GM04504 (cell line): ENCODE results near the gene GTPBP10.
"Not testable (repeated sequence)": the region's sequence is repeated elsewhere in the genome, so short reads cannot be mapped to it uniquely, and the experiment has no call there.

Source experiments
- DNase-seq: peaks from one replicate; pipeline ENCODE4 v3.0.0-alpha.2; 2012; ENCODE audit warnings: low read depth

GTPBP10 gene, protein sequence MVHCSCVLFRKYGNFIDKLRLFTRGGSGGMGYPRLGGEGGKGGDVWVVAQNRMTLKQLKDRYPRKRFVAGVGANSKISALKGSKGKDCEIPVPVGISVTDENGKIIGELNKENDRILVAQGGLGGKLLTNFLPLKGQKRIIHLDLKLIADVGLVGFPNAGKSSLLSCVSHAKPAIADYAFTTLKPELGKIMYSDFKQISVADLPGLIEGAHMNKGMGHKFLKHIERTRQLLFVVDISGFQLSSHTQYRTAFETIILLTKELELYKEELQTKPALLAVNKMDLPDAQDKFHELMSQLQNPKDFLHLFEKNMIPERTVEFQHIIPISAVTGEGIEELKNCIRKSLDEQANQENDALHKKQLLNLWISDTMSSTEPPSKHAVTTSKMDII

DNA sequence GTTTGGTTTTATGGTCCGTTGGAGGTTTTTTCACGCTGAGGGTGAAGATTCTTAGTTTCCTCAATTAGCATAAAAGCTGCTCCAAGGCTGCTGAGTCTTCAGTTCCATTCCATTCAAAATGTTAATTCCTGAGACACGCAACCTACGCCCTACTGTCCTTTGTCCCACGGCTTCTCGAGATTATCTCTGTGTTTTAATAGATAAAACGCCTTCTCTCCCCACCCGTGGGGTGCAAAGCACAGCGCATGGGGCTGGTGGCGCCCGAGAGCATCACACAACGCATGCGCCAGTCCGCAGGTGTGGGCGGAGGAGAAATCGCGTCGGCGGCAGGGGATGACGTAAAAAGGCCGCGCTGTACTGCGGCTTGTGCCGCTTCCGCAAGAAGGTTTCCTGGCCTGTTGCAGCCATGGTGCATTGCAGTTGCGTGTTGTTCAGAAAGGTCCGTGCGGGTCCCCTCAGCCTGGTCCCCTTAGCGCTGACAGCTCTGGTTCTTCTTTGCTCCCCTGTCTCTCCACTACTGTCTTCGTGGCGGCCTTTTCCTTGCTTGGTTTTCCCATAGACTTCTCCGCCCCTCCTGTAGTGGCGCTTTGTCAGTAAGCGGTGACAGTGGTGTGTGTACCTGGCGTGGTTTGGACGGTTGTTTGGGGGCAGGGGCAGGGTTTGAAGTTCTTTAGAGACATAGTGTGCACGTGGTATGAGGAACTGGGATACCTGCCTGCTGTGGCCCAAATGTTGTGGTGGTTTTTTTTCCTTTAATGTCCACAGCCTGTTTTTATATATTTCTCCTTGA is at the start of gene GTPBP10:
Gene GTPBP10 (plus strand): TSS at position 381 of the 790 bp plus-strand sequence. CDS start 26 bp downstream, at position 407.
- DNase-seq: peak; percentile 88

DNA sequence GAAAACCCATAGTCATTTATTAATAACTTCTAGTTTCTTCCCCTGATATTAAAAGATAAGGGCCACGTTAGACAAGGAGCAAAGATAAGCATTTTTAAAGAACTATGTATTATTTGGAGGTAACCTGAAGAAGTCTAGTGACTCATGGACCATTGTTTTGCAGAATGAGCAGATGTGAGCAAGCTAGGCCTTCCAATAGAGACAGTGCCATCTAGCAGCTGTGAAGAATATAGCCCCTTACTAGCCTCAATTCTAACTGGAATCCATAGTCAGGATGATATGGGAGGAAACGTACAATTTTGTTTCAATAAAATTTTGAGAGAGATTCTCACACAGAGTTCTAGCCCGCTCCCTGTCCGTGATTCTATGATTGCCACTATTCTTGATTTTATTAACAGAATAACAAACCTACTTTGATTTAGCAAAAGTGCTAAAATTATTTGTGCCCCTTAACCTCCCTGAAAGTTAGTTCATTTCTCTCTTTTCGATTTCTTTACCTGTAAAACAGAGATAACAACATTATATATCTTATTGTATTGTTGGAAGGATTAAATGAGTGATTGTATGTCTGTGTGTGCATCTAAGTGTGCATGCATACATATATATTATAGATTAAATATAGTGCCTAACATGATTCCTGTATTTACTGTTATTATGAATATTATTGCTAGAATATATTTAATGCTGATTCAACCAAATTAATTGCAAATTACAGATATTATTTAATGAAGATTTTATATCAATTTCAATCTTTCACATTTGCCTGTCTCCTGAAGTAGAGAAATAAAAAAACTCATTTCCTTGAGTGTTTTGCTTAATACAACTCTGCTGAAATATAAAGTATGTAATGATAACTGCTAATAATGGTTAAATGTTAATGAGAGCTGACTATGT is 48.1 kb upstream of the GTPBP10 start:
- DNase-seq: peak; percentile 23

DNA sequence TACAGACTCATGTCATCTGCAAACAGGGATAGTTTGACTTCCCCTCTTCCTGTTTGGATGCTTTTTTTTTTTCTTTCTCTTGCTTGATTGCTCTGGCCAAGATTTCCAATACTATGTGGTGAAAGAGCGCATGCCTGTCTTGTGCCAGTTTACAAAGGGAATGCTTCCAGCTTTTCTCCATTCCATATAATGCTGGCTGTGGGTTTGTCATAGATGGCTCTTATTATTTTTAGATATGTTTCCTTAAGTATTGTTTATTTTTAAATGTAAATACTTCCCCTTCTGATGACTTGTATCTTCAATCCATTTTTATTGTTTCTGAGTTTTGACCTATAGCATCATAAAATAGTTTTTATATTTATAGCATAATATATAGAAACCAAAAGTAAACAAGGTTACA is 43.3 kb upstream of the GTPBP10 start:
- no peak for DNase-seq

DNA sequence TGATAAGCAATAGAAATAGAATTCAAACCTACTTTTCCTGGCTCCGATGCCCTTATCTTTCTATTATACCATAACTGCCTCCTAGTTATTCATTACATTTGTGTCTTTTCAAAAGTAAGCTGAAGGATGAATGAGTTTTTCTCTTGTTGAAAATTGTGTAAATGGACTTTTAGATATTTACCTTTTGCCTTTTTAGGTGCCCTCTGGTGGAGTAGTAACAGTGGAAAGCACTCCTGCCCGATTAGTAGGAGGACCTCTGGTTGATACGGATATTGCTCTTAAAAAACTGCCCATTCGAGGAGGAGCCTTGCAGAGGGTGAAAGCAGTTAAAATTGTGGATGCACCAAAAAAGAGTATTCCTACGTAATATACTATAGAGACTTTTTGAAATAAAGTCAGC is 36.6 kb upstream of the GTPBP10 start:
- DNase-seq: no peak

DNA sequence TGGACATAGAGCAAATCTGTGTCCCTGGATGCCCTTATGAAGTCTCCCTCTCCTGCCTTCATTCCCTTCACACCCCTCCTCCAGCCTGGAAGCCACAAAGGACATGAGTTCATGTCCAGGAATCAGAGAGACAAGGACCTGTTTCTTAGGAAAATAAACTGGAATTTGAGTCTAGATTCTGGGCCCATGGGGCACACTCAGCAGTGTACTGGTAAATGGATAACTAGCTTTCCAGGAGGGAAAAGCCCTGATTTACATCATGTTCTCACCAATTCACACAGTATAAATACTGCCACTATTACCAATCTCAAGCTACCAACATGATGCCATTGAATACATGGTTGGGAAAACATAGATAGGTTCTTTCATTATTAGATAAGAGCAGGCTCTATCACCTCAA is 35.3 kb upstream of the GTPBP10 start:
- DNase-seq: no peak

DNA sequence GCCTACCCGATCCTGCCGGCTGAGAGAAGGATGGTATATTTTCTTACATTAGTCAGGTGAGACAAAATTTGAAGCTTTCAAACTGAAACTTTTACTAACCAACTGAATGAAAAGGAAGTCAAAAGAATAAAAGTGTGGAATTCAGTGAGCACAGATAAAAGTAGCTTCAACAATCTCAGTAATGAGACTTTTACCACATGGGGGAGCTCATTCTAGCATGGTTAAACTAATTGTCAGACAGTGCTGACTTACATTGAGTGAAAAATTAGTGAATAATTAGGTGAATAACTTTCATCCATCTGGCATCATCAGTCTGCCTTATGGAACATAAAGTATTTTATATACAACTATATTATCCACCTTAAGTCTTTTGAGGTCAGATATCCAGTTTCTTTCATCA is 33.8 kb upstream of the GTPBP10 start:
- no peak for DNase-seq

DNA sequence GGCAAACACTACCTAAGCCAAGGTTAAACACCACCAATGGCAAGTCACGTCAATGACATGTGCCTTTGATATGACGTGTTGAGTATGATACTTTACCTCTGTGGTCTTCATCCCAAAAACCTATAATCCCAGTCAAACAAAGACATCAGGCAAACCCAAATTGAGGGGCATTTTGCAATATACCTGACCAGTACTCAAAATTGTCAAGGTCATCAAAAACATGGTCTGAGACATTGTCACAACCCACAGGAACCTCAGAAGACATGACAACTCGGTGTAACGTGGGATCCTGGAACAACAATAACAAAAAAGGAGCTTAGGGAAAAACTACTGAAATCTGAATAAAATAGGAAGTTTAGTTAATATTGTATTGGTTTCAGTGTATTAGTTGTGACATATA is 32.6 kb upstream of the GTPBP10 start:
- no peak for DNase-seq

DNA sequence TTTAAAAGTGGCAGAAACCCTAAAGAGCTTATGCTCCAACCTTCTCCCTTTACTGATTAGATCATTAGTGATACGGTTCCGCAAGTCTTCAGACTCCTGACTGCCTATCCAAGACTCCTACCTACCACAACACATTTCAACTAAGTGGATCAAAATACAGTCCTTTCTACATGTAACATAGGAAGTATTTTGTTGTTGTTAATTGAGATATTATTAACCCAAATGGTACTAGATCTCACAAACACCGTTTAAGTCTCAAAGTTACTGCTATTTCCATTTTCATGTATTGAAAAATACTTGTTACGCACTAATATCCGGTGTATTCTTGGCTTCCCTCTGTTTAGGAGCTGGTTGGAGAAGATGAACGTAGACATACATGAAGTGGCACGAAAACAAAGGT is 26.5 kb upstream of the GTPBP10 start:
- no peak for DNase-seq

DNA sequence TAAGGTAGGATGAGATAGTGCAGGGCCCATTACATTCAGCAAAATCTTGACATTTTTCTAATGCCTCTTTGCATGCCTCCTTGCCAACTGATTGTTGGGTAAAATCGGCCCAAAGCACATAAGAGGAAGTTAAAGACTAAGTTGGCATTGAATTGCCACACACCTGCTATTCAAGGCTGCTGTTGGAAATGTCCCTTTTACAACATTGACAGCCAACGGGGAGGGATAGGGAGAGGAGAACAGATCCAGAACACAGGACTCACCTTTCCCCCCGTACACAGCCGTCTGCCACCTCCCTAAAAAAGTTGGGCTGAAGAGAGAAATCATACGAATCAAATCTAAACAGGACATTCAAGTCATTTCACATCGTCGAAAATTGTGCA is 26.1 kb upstream of the GTPBP10 start:
- DNase-seq: no peak

DNA sequence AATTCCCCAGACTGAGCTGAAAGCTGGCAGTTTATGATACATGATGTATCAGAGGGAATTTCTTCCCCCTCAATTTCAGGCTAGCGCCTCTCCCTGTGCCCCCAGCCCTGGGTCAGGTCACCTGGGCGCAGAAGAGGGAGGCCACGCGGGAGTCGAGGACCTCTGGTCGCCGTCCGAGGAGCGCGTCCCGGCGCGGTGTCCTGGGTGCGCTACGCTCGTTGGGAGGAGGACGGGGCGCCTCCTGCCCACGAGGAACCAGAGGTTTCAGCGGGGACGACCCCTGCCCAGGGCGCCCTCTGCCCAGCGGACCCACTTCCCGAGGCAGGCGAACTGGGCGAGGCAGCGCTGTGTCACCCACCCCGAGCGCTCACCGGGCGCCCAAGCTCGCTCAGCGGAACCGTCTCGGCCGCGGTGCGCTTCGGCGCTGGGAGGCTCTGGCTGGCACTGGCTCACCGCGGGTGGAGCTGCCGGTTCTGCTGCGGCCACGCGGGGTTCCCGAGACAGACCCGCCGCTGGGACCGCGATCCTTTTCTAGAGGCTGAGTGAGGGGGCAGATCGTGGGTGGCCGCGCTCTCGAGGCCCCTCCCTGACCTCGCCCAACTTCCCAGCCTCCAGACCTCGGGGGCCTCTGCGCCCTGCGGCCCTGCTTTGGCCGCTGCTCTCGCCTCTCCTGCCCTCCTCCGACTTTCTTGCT is 25.6 kb upstream of the GTPBP10 start, which contains the start of gene FAM237B:
Gene FAM237B (minus strand): TSS at position 504 of the 694 bp plus-strand sequence. CDS start 1,556 bp downstream, outside the sequence.
- no peak for DNase-seq

DNA sequence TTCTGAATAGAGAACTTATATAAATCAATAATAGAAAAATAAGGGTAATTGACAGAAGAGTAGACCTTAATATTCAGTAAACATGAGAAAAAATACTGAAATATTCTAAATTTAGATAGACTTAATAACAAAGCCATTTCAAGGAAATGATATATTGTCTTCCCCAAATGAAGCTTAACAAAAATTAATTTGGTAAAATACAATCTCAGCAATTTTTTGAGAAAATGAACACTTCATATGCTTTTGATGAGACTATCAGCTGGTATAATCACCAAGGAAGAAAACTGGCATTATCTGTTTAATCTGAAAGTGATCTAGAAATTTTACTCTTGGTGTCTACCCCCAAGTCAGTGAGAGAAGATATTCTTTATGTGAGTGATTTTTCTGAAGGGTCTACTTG is 23.7 kb upstream of the GTPBP10 start:
- DNase-seq: no peak

DNA sequence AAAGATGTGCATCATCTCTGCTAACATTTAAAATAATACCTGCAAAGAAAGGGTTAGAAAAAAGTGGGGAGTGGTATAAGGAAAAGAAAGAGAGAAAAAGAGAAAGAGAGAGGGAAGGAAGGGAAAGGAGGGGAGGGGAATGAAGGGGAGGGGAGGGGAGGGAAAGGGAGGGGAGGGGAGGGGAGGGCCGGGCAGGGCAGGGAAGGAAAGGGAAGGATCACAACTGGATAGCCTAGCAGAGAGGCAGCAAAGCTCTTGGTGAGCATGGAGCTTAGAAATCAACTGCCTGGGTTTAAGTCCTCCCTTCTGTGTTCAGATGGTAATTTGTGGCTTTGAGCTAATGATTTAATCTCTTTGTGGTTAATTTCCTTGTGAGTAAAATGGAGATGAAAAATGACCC is 20.0 kb upstream of the GTPBP10 start:
- no peak for DNase-seq

DNA sequence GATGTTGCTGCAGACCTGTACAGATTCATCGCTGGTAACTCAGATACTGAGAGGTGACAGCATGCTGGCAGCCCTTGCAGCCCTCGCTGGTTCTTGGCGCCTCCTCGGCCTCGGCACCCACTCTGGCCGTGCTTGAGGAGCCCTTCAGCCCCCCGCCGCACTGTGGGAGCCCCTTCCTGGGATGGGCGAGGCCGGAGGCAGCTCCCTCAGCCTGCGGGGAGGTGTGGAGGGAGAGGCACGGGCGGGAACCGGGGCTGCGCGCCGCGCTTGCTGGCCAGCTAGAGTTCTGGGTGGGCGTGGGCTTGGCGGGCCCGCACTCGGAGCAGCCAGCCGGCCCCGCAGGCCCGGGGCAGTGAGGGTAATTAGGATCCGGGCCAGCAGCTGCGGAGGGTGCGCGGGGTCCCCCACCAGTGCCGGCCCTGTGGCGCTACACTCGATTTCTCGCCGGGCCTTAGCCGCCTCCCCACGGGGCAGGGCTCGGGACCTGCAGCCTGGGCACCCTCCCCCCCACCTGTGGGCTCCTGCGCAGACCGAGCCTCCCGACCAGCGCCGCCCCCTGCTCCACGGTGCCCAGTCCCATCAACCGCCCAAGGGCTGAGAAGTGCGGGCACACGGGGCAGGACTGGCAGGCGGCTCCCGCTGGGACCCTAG is 12.2 kb upstream of the GTPBP10 start:
- no peak for DNase-seq

DNA sequence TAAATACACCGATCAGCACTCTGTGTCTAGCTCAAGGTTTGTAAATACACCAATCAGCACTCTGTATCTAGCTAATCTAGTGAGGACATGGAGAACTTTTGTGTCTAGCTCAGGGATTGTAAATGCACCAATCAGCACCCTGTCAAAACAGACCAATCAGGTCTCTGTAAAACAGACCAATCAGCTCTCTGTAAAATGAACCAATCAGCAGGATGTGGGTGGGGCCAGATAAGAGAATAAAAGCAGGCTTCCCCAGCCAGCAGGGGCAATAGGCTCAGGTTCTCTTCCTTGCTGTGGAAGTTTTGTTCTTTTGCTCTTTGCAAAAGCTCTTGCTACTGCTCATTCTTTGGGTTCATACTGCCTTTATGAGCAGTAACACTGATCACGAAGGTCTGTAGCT is 11.6 kb upstream of the GTPBP10 start:
- not testable (repeated sequence) for DNase-seq

DNA sequence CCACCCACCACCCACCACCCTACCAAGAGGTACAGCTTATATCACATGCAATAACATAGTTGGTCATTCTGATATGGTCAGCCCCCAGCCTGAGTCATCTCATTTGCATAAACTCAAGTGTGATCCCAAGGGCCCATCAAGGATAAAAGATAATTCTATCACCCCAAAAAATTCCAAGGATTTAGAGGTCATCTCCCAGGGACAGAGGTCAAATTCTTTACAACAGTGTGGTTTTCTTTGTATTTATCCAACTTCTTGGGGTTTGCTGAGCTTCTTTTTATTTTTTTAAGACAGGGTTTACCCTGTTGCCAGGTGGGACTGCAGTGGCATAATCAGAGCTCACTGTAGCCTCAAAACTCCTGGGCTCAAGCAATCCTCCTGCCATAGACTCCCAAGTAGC is 9.4 kb upstream of the GTPBP10 start:
- DNase-seq: no peak

DNA sequence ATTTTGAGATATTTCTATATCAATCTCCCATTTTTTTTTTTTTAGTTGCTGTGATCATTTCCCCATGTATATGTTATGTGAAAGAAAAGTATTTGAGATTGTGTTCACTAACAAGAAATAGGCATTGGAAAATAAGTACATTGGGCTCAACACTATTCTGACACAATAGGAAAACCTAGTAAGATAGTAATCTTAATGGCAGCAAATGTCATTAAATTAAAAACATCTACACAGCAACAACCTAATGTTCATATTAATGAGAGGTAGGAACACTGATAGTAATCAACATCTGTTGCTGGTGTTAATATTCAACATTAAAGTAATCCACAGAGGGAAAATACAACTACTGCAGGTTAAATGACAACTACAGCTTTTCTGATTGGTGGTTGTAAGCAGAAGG is 1.5 kb upstream of the GTPBP10 start:
- DNase-seq: no peak

DNA sequence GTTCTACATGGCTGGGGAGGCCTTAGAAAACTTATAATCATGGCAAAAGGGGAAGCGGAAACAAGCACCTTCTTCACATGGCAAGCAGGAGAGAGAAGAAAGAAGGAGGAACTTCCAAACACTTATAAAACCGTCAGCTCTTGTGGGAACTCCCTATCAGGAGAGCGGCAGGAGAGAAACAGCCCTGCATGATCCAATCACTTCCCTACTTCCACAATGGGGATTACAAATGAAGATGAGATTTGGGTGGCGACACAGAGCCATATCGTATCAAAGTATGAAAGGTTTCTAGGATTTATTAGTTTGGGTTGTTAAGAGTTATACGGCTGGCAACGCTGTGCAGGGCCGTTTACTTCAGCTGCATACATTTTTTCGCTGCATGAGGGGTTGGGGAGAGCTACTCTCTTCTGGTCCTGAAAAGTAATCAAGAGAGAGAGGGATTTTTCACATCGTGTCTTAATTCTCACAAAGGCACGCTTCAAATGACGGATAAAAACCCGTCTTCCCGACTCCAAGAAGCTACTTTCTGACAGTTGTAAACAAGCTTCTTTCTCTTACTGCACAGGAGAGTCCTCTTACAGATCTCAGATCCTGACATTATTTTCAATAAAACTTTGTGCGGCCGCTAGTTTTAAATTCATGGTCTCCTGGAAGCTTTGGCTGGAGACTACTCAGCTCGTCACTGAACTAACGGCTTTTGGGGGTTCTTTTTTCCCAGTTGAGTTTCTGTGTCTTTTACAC is 751 bp upstream of the GTPBP10 start:
- no peak for DNase-seq

DNA sequence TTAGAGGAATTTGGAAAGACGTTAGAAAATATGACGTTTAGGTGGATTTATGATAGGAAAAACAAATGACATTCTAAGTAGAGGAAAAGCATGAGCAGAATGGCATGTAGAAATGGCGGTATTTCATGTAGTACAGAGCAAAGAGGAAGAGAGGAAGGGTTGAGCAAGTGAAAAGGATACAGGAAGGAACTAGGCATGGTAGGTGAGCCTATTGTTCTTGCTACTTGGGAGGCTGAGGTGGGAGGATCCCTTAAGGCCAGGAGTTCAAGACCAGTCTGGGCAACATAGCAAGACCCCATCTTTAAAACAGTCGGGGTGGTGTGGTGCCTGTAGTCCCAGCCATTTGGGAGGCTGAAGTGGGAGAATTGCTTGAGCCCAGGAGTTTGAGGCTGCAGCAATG is 1.2 kb downstream of the GTPBP10 start:
- DNase-seq: no peak

DNA sequence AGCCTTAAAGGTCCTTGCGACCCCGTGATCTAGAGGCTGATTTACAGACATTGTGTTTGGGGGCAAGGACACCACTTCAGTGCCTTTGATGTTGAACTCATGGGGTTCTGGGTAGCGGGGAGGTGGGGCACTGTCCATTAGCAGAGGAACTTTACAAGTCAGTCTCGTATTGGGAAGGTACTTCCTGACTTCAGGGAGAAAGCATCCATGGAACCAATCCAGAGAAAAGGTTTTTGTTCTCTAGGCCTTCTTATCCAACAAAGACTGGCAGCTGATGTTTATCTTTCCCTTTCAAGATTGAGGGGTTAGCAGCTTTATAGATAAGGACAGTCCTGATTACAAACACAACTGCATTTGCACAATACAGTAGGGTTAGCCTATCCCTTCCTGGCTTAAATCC is 2.8 kb downstream of the GTPBP10 start:
- no peak for DNase-seq

DNA sequence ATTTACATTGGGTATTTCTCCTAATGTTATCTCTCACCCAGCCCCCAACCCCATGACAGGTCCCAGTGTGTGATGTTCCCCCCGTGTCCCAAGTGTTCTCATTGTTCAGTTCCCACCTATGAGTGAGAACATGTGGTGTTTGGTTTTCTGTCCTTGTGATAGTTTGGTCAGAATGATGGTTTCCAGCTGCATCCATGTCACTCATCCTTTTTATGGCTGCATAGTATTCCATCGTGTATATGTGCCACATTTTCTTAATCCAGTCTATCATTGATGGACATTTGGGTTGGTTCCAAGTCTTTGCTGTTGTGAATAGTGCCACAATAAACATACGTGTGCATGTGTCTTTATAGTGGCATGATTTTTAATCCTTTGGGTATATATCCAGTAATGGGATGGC is 3.5 kb downstream of the GTPBP10 start:
- DNase-seq: not testable (repeated sequence)
